GM11168 (cell line): Measurements from ENCODE around the gene PRTFDC1.

Experiments used
- in situ Hi-C: fragments of 300-500 bp; cut with MboI; formaldehyde crosslinking; loops from one replicate; pipeline ENCODE4 v1.12.0; 2022; ENCODE audit warnings: low sequenced_read_pairs; ENCODE audit not compliant: unreplicated experiment

PRTFDC1 gene

DNA sequence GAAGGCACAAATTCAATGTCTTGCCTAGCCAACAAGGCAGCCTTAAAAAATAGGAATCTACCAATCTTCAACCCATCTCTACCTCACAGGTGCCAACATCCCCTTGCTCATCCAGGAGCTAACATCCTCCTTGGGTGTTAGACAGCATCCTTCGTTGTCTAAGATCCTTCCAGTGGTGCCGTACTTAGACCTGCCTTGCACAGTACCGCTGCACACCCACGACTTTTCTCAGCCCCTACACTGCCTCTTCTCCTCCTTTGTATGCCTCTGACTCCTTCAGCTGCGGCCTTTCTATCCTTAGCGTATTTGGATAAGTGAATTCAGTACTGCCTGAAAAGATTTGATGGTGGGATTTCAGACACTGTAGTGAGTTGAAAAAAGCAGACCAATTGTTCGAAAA, 15.9 kb upstream of the PRTFDC1 start:
- in situ Hi-C loops, result loop anchor here (25.0 kb wide), 1 partner anchor 331 kb away; no protein-coding TSS in a partner anchor

DNA sequence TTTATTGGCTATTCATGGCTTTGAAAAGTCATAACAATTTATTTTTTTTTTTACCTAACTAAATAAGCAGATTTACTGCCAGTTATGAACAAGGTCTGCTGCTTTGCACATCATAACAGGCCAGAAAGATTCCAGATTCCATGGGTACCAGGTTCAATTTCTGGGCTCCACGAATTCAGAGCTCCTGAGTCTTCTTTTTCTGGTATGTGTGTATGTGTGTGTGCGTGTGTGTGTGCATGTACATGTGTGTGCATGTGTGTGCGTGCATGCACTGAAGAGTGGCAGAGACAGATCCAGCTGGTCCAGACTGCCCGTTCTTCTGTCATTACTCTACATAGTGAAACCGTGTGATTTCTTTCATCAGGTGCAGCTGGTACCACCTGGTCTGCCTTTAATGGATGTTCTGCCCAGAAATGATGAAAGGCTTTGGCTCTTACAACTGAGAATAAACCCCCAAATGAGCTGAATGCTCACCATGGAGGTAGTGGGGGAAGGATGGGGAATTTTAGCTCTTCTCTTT, 14.6 kb upstream of the PRTFDC1 start:
- in situ Hi-C loops, result loop anchor here (25.0 kb wide), 1 partner anchor 330 kb away; no protein-coding TSS in a partner anchor

DNA sequence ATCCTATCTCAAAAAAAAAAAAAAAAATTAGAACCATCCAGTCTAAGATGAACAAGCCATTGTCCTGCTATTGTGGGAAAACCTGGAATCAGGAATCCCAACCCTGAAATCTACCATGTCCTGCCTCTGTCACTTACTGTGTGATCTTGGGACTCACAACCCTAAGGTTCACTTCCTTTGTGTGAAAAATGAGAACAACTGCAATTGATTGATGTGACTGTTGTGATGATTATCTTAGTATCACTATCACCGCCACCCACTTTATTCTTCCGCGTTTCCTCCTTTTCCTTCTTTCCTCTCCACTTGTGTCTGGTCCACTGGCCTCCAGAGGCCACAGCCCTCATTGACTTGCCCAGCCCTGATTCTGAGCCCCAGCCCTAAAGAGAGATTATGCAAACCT, 12.6 kb upstream of the PRTFDC1 start:
- in situ Hi-C loops, result loop anchor here (25.0 kb wide), 1 partner anchor 328 kb away; no protein-coding TSS in a partner anchor

DNA sequence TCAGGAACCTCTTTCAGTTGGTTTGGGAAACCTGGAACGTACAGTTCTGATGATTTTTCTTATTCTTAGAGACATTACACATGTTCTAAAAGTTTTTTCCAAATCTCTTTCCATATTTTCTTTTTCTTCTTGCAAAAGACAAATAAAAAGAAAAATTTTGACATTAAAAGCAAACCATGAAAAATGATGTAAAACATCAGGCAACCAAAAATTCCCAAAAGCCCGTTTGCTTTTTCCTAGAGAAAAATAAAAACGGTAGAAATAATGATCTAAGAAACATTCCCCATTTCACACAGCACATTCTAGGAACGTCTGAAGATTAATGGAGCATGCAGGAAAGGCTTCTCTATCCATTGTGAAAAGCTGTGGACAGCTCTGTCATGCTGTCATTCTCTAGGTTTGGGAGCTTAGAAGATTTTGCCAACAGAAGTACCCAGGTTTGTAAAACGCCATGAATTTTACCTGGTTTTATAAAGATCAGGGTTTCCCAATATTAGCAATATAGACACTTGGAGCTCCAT, 11.2 kb upstream of the PRTFDC1 start:
- in situ Hi-C loops, result loop anchor here (25.0 kb wide), 1 partner anchor 326 kb away; no protein-coding TSS in a partner anchor

DNA sequence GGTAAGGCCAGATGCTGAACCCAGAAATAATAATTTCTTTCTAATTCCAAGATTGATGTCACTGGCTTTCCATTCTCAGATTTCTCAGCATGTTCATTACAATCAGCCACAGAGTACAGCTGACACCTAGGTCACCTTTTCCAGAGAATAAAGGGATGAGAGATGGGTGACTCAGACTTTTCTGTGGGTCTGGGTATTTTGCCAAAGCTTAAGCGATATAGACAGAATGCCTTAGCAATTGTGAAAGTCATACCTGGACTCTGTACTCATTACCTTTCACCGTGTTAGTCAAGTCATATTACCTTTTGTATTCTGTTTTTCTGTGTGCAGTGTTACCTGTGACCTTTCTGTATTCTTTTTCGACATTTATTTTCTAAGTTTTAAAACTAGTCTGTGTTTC, 10.6 kb upstream of the PRTFDC1 start:
- in situ Hi-C loops, result loop anchor here (25.0 kb wide), 1 partner anchor 326 kb away; no protein-coding TSS in a partner anchor

DNA sequence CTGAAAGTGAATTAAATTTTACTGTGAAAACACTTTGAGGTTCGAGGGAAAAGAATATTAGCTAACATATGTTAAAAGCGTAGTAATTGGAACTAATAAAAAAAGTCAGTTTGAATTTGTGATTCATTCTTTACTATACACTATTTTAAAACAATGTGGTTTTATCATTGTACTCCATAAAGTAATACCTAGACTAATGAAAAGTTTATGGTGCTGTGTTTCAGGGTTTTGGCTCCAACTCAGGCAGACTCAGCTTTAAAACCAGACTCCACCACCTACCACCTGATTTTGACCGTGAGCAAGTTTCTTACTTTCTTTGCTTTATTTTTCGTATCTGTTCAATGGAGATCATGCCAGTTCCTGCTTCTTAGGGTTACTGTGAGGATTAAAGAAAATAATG, 9.2 kb upstream of the PRTFDC1 start:
- in situ Hi-C loops, result loop anchor here (25.0 kb wide), 1 partner anchor 324 kb away; no protein-coding TSS in a partner anchor

DNA sequence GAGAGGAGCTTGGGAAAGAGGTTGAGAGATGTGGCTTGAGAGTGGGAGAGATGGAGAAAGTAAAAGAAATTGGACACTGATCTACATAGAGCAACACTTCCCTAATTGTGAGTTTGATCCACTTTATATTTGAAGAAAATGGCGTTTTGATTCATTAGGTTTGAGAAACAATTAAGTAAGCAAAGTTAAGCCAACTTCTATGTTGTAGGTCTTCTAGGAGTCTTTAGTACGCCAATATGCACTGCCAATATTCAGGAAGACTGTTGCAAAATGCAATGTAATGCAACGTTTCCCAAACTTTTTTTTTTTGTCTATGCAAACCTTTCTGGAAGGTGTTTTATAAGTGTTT, 7.0 kb upstream of the PRTFDC1 start:
- in situ Hi-C loops, result loop anchor here (25.0 kb wide), 1 partner anchor 322 kb away; no protein-coding TSS in a partner anchor

DNA sequence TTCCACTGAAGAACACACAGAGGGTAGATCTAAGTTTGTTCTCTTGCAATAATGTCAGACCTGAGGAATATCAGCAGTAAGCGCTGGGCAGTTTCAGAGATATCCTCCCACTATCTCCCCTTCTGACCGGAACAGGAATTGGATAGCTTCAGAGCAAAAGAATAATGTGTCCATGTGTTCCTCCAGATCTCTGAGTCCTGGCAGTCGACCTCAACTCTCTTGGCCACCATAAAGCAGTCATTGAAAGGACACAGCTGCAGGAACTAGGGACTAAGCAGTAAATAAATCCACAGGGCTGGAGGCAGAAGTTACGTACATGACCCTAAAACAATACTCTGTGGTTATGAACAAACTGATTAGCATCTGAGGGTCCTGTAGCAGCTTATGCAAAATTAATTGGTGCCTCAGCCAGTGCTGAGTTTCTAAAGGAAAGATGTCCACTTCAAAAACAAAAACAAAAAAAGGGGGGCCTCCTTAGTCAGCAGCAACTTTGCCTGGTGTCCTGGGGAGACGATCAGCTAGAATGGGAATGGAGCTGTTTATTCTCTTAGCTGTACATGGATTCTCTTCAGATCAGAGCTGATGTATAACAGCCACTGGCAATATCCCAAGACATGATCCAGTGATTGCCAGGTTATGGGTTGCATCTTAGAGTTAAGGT, 6.4 kb upstream of the PRTFDC1 start:
- in situ Hi-C loops, result loop anchor here (25.0 kb wide), 1 partner anchor 322 kb away; no protein-coding TSS in a partner anchor

DNA sequence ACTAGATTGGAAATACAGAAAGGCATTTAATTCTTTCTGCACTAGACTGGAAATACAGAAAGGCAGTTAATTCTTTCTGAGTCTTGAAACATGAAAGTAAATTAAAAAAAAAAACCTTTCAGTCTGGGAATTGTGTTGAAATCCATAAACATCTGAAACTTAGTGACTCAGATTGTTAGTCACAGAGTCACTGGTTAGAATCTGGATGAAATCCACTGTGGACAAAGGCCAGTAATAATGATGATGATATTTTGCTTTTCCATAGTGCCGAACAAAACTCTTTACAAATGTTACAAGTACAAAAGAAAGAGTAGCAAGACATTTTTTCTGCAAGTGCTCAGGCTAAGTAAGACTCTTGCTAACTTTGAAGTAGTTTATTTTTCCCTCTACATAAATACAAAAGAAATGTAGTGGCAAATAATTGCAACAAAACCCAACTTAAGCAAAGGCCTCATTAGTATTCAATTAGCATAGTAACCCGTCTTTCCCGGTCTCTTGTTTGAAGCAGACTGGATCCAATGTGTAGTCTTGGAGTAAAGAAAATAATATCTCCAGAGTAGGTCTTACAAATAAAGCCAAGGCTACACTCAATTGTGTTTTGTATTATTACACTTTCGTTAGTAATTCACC, 5.8 kb upstream of the PRTFDC1 start:
- in situ Hi-C loops, result loop anchor here (25.0 kb wide), 1 partner anchor 321 kb away; no protein-coding TSS in a partner anchor

DNA sequence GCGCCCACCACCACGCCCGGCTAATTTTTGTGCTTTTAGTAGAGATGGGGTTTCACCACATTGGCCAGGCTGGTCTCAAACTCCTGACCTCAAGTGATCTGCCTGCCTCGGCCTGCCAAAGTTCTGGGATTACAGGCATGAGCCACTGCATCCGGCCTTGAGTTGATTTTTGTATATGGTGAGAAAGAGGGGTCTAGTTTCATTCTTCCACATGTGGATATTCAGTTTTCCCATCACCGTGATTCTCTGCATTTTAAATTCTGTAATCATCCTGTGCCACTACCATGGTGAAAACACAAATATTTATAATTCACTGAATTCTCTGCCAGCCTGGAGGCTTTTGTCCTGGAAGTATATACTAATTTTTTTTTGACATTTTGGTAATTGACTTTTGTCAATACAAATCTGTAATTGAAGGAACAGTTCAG, 5.2 kb upstream of the PRTFDC1 start:
- in situ Hi-C loops, result loop anchor here (25.0 kb wide), 1 partner anchor 320 kb away; no protein-coding TSS in a partner anchor

DNA sequence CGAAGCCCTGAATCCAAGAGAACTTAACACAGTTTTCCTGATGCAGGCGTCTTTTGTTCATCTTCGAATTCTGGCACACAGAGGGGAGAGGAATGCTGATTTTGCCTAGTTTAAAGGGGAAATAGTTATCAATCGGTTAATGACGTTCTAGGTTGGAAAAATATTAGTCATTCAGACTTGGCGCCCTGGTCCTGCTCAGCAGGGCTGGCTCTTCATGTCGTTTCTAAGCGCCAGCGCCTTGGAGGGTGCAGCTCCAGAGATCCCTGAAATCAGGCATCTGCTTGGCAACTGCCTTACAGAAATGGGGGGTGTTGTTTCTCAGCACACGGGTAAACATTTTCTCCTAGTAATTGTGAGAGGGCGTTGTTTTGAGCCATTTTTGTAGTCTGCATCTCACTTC, 1.3 kb upstream of the PRTFDC1 start:
- in situ Hi-C loops, result loop anchor here (25.0 kb wide), 1 partner anchor 316 kb away; no protein-coding TSS in a partner anchor

DNA sequence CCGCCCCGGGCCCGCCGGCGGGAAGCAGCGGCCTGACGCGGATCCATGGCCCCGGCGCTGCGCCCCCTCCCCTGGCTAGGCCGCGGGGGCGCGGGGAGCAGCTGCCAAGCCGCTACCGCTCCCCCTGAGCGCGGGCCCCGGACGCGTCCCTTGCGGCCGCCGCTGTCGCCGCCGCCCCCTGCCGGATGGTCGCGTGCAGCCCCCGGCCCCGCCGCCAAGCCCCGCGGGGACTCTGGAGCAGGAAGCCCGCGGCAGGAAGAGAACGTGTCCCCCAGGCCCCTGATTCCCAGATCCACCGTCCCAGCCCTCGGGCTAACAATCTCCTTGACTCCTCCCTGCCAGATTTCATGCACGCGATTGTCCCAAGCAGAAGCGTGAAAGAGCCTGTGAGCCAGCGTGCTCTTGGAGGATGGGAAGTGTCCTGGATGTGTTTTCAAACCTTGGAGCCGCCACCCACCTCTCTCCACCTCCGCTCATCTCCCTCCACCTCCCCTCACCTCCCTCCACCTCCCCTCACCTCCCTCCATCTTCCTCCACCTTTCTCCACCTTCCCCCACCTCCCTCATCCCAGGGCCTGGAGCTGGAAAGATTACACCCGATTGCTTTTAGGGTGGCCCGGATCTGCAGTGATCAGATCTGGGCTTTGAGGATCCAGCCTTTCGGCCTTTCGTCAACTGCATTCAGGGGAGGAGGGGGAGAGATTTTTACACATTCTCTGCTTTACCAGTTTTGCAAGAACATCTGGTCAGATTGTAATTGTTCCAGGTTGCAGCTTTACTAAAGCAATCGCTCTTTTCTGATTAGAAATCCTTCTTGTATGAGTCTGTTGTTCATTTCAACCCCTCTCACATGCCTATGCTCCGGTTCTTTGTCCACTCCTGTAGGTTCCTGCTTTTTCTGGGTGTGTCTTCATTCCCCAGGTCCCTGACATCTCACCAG, 570 bp upstream of the PRTFDC1 start:
- in situ Hi-C loops, result loop anchor here (25.0 kb wide), 1 partner anchor 316 kb away; no protein-coding TSS in a partner anchor

DNA sequence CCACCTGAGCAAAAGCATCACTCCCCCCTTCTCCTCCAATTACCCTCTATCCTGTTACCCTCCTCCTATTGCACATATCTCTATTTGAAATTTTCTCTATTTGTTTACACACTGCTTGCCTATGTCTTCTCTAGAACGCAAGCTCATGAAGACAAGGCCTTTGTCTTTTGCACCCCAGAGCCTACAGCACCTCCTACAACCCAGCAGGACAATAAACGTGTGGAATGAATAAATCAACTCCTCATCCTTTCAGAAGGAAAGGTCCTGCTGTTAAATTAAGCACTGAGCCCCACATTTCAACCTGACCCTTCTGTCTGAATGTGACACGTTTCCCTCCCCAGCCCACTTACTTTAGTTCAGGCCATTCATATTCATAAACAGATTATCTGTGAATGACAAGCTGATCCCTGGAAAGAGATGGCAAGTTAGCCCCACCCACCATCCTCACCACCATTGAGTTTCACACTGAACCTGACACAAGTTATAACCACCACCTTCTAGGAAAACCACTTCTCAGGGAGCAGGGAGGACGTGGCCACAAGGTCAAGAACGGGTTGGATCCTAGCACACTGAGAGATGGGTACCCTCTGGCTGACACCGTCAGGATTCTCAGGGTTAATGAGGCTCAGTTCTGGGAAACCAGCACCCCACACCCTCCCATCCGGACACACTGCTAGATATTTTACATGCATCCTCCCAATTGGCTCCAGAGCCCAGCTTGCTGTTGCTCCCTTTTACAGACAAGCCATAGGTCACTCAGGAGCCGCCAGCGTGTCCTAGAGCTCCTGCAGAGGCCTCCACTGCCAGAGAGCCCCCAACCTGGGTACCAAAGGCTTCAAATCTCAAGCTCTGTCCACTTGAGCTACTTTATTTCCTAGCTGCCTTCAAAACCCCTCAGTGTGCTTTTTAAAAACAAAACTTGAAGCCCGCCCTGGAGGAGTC, 934 bp downstream of the PRTFDC1 start:
- in situ Hi-C loops, result loop anchor here (25.0 kb wide), 1 partner anchor 314 kb away; no protein-coding TSS in a partner anchor

DNA sequence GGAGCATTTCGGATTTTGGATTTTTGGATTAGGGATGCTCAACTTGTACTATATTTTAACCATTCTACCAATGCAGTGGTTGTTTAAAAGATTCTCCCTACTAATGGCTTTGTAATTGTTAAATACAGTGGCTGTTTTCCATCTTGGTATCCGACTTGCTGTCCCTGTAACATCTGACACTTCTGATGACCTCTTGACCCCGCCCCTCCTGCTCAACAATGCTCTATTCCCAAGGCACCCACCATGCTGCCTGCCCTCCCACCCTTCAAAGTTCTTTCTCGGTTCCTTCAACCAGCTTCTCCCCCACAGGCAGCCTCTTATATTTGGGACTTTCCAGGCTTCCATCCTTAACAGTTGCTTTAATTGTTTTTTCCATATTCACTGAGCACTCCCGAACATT, 2.0 kb downstream of the PRTFDC1 start:
- in situ Hi-C loops, result loop anchor here (25.0 kb wide), 1 partner anchor 313 kb away; no protein-coding TSS in a partner anchor

DNA sequence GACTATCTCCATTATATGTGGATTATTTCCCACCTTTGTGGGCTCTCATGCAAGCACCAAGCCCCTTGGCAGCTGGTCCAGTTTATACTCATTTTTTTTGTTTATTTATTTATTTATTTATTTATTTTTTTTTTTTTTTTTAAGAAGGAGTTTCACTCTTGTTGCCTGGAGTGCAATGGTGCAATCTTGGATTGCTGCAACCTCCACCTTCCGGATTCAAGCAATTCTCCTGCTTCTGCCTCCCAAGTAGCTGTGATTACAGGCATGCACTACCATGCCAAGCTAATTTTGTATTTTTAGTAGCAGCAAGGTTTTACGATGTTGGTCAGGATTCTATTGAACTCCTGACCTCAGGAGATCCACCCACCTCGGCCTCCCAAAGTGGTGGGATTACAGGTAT, 2.8 kb downstream of the PRTFDC1 start:
- in situ Hi-C loops, result loop anchor here (25.0 kb wide), 1 partner anchor 312 kb away; no protein-coding TSS in a partner anchor

DNA sequence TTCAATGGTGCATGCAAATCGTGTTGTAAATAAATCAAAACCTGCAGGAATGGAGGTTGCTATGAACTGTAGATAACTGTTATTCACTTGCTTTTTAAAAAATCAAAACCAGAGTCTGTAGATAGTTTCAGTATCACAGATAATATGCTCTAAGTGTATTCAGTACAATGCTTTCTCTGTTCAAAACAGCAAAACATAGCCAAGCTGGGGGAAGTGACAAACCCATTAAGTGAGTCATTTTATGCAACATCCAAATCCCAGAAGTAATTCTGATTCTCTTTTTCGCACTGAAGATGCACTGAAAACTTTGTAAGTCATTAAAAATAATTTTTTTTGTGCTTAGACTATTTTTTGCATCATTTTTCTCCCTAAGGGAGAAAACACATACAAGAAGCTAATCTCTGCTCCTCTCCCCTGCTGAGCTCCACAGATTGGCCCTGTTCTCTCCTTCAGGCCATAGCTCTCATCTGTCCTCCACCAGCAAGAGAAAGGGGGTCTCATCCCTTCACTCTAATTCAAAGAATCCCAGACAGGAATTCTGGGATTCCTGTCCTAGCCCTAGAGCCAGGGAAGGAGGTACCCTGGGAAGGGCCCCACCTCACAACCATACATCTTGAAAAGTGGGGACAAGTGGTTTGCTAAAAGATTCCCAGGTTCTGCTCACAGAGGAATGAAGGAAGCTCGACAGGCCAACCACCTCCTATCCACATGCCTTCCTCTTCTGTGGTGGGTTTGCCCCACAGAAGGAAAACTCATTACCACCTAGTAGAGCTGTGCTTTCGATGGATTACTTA, 4.9 kb downstream of the PRTFDC1 start:
- in situ Hi-C loops, result no loop called here

DNA sequence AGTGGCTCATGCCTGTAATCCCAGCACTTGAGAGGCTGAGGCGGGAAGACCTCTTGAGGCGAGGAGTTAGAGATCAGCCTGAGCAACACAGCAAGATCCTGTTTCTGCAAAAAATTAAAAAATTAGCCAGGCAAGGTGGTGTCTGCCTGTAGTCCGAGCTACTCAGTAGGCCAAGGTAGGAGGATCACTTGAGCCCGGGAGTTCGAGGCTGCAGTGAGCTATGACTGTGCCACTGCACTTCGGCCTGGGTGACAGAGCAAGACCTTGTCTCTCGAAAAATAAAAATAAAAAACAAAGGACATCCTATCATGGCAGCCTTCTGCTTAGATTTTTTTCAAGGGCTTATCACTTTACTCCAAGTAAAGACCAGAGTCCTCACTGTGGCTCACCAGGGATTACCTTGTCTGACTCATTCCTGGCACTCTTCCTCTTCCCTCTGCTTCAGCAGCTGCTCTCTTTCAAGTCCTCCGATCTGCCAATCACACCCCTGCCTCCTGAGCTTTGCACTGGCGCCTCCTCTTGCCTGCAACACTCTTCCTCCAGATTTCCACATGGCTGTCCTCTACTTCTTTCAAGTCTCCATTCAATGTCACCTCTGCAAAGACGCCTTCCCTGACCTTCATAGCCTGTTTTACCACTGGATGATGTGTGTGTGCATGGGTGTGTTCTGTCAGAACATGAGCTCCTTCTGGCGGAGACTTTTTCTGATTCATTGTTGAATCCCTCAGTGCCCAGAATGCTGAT, 7.7 kb downstream of the PRTFDC1 start:
- in situ Hi-C loops, result no loop called here
